Colonic mucosa (tissue), 4 donors: ENCODE results near the gene VWA2. TPM values are rescaled to one million over a fixed set of nuclear protein-coding genes. Genes with fewer than 3 reads are reported as not detected.

Source experiments
- DNase-seq: peaks from one replicate; pipeline ENCODE4 v3.0.0-alpha.2; 2020
- H3K27ac ChIP-seq: fragments of 200-600 bp; one replicate; pipeline ENCODE4 v1.8.0; 2021
- H3K27me3 ChIP-seq: fragments of 200-600 bp; one replicate; pipeline ENCODE4 v1.8.0; 2021
- H3K36me3 ChIP-seq: fragments of 200-600 bp; one replicate; pipeline ENCODE4 v1.8.0; 2021
- H3K4me1 ChIP-seq: fragments of 200-600 bp; one replicate; pipeline ENCODE4 v1.8.0; 2021; ENCODE audit warnings: mild to moderate bottlenecking
- H3K4me3 ChIP-seq: fragments of 200-600 bp; one replicate; pipeline ENCODE4 v1.8.0; 2021
- H3K9ac ChIP-seq, 2 donors: one replicate each; pipeline ENCODE4 v1.7.0; 2013; ENCODE audit warnings: control low read depth in 2 of 2, low read depth in 2 of 2, low read length in 2 of 2
- H3K9me3 ChIP-seq: fragments of 200-600 bp; one replicate; pipeline ENCODE4 v1.8.0; 2021
- intact Hi-C: fragments of 100-400 bp; cut with DNase I; formaldehyde crosslinking; loops from one replicate; pipeline ENCODE4 v1.14.1; 2022
- total RNA-seq, 2 donors: library from RNA; stranded (reverse); fragmentation: NEBNext Ultra II Directional in 1 of 2; extraction: Animal tissue kit (Norgen Biotek cat#: 25700) in 1 of 2; gene quantifications; one replicate each; pipeline ENCODE4 v1.2.1, GENCODE V29; 2021
- TF ChIP-seq, protein P1 (sequence below): fragments of 200-600 bp; IDR thresholded peaks from one replicate; pipeline ENCODE4 v1.8.0; 2022; ENCODE audit warnings: antibody characterized with exemption, mild to moderate bottlenecking
- donor health status: healthy.
- donor health status: DM: no; HTN: no; CAD: no.
- donor health status: DM: no; HTN: no; CAD: no.

The VWA2 gene
- total RNA-seq, 2 donors from 2014 or later: 2.4 to 2.6 TPM

DNA sequence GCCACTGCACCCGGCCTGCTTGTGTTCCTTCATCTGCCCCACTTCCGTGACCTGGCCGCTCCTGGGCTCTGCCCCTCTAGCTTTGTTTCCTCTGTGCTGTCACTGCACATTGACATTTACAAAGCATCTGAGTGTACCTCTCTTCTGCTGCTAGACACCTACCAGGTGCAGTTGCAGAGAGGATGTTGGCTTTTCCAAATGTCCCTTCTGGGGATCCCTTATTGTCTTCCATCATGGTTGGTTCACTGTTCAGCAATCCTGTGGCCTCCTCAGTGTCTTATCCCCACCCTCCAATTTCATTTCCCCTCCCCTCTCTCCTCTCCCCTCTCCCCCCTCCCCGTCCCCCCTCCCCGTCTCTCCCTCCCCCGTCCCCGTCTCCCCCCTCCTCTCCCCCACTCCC, 13.8 kb downstream of the VWA2 start:
- DNase-seq: no peak
- Histone ChIP-seq H3K4me1 (no peaks in the 10 kb centered on the region), H3K4me3 (no peak overlapping the region), H3K9me3 (no peaks in the 10 kb centered on the region), H3K27me3 (no peaks in the 10 kb centered on the region), H3K36me3 (no peaks in the 10 kb centered on the region), H3K27ac (no peak overlapping the region), H3K9ac (no peak overlapping the region)
- intact Hi-C loops: no loop called here
- TF ChIP-seq, protein P1, sequence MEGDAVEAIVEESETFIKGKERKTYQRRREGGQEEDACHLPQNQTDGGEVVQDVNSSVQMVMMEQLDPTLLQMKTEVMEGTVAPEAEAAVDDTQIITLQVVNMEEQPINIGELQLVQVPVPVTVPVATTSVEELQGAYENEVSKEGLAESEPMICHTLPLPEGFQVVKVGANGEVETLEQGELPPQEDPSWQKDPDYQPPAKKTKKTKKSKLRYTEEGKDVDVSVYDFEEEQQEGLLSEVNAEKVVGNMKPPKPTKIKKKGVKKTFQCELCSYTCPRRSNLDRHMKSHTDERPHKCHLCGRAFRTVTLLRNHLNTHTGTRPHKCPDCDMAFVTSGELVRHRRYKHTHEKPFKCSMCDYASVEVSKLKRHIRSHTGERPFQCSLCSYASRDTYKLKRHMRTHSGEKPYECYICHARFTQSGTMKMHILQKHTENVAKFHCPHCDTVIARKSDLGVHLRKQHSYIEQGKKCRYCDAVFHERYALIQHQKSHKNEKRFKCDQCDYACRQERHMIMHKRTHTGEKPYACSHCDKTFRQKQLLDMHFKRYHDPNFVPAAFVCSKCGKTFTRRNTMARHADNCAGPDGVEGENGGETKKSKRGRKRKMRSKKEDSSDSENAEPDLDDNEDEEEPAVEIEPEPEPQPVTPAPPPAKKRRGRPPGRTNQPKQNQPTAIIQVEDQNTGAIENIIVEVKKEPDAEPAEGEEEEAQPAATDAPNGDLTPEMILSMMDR: no peak

DNA sequence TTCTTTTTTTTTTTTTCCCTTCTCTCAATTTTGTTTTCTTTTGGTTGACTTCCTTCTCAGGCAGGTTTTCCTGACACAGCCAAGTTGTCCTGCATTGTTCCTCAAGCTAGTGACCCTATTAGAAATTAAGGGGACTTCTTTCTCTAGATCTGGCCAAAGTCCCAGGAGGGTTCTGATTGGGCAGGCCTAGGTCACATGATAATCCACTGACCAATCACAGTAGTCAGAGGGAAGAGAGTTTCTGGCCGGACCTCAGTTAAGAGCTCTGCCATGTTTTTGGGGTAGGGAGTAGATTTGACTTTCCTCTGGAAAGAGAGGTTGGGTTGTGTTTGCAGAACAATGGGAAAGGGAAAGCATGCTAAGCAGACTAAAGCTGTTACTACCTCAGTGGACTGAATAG, 16.2 kb downstream of the VWA2 start:
- no peak for DNase-seq
- no peaks in the 10 kb centered on the region for H3K4me1 ChIP-seq
- H3K27ac ChIP-seq: no peak overlapping the region
- H3K4me3 ChIP-seq: no peak overlapping the region
- H3K36me3 ChIP-seq: no peaks in the 10 kb centered on the region
- no peak overlapping the region for H3K9ac ChIP-seq
- intact Hi-C loops: no loop called here
- H3K9me3 ChIP-seq: no peaks in the 10 kb centered on the region
- TF ChIP-seq, protein P1: no peak
- H3K27me3 ChIP-seq: no peaks in the 10 kb centered on the region

DNA sequence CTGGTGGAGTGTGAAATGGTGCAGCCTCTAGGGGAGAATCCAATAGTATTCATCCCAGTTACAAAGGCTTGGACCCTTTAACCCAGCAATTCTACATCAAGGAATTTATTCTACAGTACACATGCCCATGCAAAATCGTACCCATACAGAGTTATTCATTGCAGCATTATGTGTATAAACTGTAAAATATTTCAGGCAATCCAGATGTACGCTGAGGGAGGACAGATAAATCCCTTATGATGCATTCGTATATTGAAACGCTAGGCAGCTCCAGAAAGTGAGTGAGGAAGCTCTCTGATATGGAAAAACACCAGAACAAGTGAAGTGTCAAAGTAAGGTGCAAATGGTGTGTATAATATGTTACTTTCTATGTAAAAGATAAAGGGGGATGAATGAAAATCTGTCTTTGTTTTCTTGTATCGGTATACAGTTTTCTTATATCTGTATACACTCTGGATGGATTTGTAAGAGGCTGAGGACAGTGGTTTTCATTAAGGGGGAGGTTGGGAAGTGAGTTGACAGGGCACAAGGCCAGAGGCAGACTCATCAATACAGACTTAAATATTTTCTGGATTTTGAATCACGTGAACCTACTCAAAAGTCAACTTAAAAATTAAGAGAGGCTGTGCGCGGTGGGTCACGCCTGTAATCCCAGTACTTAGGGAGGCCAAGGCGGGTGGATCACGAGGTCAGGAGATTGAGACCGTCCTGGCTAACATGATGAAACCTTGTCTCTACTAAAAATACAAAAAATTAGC, 17.1 kb downstream of the VWA2 start:
- Histone ChIP-seq H3K9me3 (no peaks in the 10 kb centered on the region), H3K4me1 (no peaks in the 10 kb centered on the region), H3K27ac (no peak overlapping the region), H3K4me3 (no peak overlapping the region), H3K9ac (no peak overlapping the region), H3K27me3 (no peaks in the 10 kb centered on the region), H3K36me3 (no peaks in the 10 kb centered on the region)
- intact Hi-C loops: no loop called here
- TF ChIP-seq, protein P1: no peak
- DNase-seq: no peak

DNA sequence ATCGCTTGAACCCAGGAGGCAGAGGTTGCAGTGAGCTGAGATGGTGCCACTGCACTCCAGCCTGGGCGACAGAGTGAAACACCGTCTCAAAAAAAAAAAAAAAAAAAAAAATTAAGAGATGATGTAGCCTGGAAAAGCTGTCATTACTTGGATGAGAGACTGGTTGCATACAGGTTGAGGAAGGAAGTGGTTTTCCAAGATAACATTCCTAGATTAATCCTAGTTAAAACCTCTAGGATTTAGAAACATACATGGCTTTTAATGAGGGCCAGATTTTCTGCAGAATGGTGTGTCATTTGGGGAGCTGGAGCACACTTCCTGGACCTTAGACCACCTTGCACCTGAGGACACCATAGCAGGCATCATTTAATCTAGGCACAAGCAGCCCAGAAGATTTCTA, 17.8 kb downstream of the VWA2 start:
- TF ChIP-seq, protein P1: no peak
- no peak for DNase-seq
- Histone ChIP-seq H3K27me3 (no peaks in the 10 kb centered on the region), H3K9me3 (no peaks in the 10 kb centered on the region), H3K4me1 (no peaks in the 10 kb centered on the region), H3K27ac (no peak overlapping the region), H3K36me3 (no peaks in the 10 kb centered on the region), H3K9ac (no peak overlapping the region), H3K4me3 (no peak overlapping the region)
- intact Hi-C loops: no loop called here

DNA sequence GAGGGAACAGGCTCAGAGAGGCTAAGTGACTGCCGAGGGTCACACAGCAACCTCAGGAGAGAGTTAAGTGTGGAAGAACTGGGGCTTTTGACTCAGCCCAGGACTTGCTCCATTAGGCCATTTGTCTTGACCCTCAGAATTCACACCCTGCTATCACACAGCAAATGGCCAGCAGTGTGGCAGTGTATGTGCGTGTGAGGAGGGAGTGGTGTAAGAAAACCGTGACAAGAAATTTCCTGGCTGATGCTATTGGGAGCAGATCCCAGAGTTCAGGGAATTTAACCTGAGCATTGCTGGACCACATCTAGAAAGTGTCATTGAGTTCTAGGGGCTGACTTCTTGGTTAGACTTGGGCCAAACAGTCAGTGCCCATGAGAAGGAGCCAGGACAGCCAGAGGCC, 18.4 kb downstream of the VWA2 start:
- no peaks in the 10 kb centered on the region for H3K36me3 ChIP-seq
- H3K4me3 ChIP-seq: no peak overlapping the region
- peak overlapping the region in 1 of 2 donors; percentile 15 for H3K9ac ChIP-seq
- H3K27ac ChIP-seq: peak overlapping the region; percentile 25
- no peaks in the 10 kb centered on the region for H3K9me3 ChIP-seq
- intact Hi-C loops: no loop called here
- H3K4me1 ChIP-seq: no peaks in the 10 kb centered on the region
- no peak for DNase-seq
- TF ChIP-seq, protein P1: no peak
- no peaks in the 10 kb centered on the region for H3K27me3 ChIP-seq
